C4-2B (cell line): Measurements from ENCODE around the gene TEAD2.
A peak's percentile ranks its signal among the peaks of the same experiment; 100 is the strongest.

Experiments
- H3K27ac ChIP-seq: fragments of 450-650 bp; 2 replicates; pipeline ENCODE4 v1.5.1; 2017
- ZFX ChIP-seq: fragments of 450-650 bp; IDR thresholded peaks from 2 replicates; pipeline ENCODE4 v1.6.1; 2017
- TF ChIP-seq, protein P1 (sequence below): fragments of 450-650 bp; conservative IDR thresholded peaks from 2 replicates; pipeline ENCODE4 v1.5.1; 2017; ENCODE audit warnings: mild to moderate bottlenecking

The TEAD2 gene

DNA sequence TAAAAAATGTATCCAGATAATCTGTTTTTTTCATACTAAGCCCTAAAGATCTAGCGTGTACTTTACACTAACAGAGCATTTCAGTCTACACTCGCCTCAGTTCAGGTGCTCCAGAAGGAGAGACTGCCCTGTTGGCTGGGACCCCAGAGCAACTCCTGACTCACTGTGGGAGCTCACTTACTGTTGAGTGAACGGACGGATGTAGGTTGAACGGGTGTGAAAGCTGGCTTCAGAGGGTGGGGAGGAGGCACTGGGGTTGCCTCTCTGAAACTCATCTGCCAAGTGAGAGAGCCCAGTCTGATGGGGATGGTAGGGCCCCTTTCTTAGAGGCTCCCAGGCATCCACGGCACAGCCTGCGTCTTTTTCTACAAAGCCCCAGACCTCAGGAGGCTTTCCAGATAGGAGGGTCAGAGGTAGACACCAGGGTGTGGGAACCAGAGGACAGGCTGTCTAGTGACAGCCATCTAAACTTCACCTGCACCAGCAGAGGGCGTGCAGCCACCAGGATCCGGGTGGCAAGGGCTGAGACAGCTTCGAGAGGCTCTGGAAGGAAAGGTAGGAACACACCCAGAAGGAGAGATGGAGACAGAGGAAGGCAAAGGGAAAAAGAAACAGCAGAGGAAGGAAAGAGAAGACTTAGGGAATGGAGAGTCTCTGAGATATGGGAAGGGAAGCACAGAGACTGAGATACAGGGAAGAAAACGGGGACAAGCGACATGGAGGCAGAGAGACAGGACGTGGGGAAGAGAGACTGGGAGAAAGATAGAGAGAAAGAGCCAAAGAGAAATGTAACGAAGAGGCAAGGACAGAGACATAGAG, 29.6 kb upstream of the TEAD2 start:
- H3K27ac ChIP-seq, result no peak overlapping the region
- TF ChIP-seq, protein P1, sequence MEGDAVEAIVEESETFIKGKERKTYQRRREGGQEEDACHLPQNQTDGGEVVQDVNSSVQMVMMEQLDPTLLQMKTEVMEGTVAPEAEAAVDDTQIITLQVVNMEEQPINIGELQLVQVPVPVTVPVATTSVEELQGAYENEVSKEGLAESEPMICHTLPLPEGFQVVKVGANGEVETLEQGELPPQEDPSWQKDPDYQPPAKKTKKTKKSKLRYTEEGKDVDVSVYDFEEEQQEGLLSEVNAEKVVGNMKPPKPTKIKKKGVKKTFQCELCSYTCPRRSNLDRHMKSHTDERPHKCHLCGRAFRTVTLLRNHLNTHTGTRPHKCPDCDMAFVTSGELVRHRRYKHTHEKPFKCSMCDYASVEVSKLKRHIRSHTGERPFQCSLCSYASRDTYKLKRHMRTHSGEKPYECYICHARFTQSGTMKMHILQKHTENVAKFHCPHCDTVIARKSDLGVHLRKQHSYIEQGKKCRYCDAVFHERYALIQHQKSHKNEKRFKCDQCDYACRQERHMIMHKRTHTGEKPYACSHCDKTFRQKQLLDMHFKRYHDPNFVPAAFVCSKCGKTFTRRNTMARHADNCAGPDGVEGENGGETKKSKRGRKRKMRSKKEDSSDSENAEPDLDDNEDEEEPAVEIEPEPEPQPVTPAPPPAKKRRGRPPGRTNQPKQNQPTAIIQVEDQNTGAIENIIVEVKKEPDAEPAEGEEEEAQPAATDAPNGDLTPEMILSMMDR, result peak; percentile 96
- no peak for TF ChIP-seq ZFX

DNA sequence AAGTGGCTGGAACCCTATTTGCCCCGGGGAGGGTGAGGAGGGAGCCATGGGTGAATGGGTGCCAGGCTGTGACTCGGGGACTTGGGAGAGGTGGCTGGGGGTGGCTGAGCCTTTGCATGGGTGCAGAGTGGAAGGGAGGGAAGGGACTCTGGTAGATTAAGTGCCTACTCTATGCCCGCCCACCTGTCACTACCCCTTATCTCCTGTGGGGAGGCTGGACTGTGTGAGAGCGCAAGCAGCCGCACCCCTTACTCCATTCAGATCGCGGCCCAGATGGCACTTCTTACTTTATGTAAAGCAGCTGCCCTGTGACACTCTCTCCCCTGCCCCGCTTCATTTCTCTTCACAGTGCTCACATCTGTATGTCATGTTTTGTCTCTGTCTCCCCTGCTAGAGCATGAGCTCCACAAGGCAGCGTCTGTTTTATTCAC, 28.7 kb upstream of the TEAD2 start:
- TF ChIP-seq ZFX, result no peak
- TF ChIP-seq, protein P1, result no peak
- H3K27ac ChIP-seq, result no peak overlapping the region

DNA sequence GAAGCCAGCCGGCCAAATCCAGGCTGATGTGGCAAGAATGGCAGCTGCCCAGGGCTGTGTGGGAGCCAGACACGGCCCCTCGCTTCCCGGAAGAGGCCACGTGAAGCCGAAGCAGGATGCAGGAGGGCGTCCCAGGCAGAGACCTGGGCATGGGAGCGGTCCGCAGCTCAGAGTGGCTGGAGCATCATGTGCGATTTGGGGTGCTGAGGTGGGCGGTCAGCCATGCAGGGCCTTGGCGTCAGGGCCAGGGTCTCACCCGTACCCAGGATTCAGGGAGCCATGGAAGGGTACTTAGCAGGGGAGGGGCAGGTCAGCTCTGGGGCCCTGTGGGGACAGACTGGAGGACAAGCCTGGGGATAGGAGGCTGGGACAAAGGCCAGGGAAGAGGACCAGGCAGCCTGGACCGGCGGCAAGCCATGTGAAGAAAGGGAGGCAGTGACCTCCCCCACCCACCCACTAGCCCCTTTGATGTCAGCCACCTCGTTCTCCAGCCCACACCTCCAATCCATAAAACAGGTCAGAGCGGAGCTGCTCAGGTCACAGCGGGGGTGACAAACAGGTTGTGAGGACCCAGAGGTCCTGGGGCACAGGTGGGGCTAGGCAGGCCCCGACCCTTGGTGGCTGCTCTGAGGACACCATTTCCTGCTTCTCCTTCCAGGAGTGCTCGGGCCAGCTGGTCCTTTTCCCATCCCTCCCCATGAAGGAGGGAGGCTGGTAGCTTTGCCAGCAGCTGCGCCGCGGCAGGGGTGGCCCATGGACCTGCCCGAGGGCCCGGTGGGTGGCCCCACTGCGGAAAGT, 28.1 kb upstream of the TEAD2 start:
- TF ChIP-seq, protein P1, result no peak
- TF ChIP-seq ZFX, result no peak
- no peak overlapping the region for H3K27ac ChIP-seq

DNA sequence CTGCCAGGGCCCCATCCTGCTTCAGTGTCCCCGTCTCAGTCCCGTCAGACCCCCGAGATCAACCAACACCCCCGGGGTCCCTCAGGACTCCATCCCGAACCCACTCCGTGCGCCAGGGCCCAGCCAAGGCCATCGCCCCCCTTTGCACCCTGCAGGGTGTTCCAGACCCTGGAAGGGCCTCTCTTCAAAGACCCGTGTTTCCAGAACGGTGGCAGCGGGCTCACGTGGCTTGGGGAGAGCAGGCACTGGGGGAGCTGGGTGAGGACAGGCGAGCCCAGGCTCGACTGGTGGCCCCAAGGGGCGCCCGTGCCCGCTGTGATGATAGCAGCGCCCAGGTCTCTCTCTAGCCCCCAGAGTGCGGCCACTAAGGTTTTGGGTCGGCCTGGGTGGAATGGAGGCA, 27.2 kb upstream of the TEAD2 start:
- no peak overlapping the region for H3K27ac ChIP-seq
- TF ChIP-seq, protein P1, result no peak
- no peak for TF ChIP-seq ZFX

DNA sequence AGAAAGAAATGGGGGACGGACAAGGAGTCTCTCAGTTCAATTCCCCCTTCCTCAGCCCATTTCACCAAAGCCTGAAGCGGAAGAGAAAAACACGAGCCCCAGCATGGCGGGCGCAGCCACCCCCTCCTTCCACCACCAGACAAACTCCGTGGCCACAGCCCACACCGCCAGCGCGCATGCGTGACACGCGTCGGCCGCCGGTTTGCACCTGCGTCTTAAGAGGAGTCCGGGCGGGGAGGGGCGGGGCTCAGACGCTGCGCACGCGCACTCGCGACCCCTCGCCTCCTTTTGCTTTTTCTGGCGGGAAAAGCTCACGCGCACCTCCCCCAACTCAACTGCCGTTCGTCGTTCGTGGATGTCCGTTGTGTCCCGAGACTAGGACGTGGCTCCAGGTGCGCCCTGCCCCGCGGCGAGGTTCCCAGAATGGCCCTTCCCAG, 25.7 kb upstream of the TEAD2 start, which contains the start of gene KASH5:
Gene KASH5 (plus strand): TSS at position 314 of the 437 bp plus-strand sequence. CDS start 2,635 bp downstream, outside the sequence.
- TF ChIP-seq ZFX, result no peak
- TF ChIP-seq, protein P1, result no peak
- peak within 1 kb of the TSS; percentile 63 for H3K27ac ChIP-seq

DNA sequence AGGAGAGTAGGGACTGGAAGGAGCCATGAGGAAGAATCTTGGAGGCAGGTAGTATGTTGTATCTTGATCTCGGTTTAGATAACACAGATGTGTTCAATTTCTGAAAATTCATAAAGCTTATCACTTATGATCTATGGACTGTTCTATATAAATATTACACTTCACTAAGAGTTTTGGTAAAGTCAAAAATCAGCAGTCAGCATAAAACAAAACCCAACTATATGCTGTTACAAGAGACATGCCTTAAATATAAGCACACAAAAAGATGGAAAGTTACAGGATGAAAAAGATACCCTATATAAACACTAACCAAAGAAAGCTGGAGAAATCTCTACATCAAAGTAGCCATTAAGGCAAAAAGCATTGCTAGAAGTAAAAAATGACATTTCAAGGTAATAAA, 21.4 kb upstream of the TEAD2 start:
- H3K27ac ChIP-seq, result no peak overlapping the region
- TF ChIP-seq, protein P1, result no peak
- TF ChIP-seq ZFX, result no peak

DNA sequence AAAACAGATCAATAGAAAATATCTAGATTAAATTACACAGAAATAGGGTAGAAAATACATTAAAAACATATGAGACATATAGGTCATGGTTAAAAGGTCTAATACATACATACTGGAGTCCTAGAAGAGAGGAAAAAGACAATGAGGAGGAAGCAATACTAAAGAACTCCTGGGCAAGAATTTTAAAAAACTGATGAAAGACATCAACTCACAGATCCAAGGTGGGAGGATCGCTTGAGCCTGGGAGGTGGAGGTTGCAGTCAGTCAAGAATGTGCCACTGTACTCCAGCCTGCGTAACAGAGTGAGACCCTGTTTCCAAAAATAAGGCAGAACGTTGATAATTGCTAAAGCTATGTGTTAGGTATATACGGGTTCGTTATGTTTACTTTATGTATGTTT, 20.4 kb upstream of the TEAD2 start:
- TF ChIP-seq, protein P1, result no peak
- TF ChIP-seq ZFX, result no peak

More for the DNA sequence above, 20.4 kb upstream of the TEAD2 start:
- H3K27ac ChIP-seq, result no peak overlapping the region
